Measurements from ENCODE around the gene DIP2B.

- TF ChIP-seq FOXM1 (IDR thresholded peaks at IDR 0.05; ENCODE audit: borderline replicate concordance) (no peak), FOXA1 (IDR thresholded peaks at IDR 0.05) (no peak), SUZ12 (IDR thresholded peaks at IDR 0.05) (no peak), PKNOX1 (IDR thresholded peaks at IDR 0.05) (no peak), HDGF (IDR thresholded peaks at IDR 0.05; ENCODE audit: borderline replicate concordance) (no peak), SP1 (IDR thresholded peaks at IDR 0.05) (no peak), CTBP1 (IDR thresholded peaks at IDR 0.05; ENCODE audit: borderline replicate concordance) (no peak), NFRKB (IDR thresholded peaks at IDR 0.05) (no peak)
Measured at GRCh38 chr12:50765095-50765911, 260.5 kb downstream of the DIP2B start.

Measured in HEK293T (cell line).